ENCODE results near the gene GOLGA8B. TPM values are rescaled to one million over a fixed set of nuclear protein-coding genes. Genes with fewer than 3 reads are reported as not detected.

Gene GOLGA8B
- total RNA-seq, 4 donors from 2014 or later = 77.6 to 142 (median 107) TPM

DNA sequence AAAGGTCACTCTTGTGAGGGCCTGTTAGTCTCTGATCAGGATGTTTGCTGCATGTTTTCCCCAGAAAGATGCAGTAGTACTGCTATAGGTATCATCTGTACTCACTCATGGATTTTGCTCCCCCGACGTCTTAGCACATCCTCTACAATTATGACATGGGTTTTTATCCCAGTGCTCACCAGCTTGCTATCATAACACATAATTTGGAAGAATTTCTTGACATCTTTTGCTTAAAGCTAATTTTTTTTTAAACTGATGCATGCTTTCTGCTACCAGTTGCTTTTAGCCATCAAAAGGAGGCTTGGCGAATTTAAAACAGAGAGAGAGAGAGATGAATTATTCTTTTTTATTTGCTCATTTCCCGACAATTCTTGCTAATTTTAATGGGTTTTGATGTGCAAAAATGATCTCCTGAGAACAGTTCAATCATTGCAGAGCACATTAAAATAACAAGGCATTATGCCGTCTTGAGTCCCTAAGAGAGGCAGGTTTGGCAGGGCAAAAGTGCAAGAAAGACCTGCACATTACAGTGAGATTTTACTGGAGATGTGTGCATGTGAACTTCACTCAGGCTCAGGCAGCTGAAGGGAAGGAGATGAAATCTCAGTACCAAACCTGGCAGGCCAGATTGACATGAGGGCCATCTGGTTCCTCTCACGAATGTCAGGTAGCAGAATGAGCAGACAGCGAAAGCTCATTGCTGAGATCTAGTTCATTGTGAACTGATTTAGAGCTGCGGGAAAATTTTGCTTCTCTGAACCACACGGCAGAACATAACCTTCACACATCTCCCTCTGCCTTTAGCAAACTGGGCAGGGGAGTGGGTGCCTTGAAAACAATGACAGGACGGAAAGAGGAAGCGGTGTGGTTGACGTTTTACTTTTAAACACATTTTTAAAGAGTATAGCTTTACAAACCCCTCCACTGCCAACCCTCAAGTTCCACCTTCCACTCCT lies 25.9 kb upstream of the GOLGA8B start:
- Histone ChIP-seq H3K9me3 (no peaks in the 10 kb centered on the region), H3K4me1 (no peaks in the 10 kb centered on the region), H3K4me3 (no peak overlapping the region), H3K36me3 (no peaks in the 10 kb centered on the region), H3K27me3 (peaks cover 6% of the 10 kb centered on the region), H3K27ac (no peak overlapping the region)
- no peak for DNase-seq
- WGBS, 2 donors (ENCODE audit: low coverage in 1 of 2) = 57 to 63% methylated on average over 9 to 12 of the region's 12 CpGs
- intact Hi-C loops (cut with DNase I; ENCODE audit: low total_unique reads) (loop anchor here (10.0 kb wide), 1 partner anchor 315 kb away; no protein-coding TSS in a partner anchor), in situ Hi-C loops (cut with MboI; ENCODE audit: low pct_ligation_motif_present in 1 of 4, low pct_unique_long_range_greater_than_20kb in 1 of 4, low sequenced_read_pairs in 3 of 4) (no loop called here)
- TF ChIP-seq CTCF (IDR thresholded peaks at IDR 0.05) (no peak), POLR2A (IDR thresholded peaks at IDR 0.05) (no peak), POLR2AphosphoS5 (IDR thresholded peaks at IDR 0.05) (no peak), EP300 (IDR thresholded peaks at IDR 0.05; ENCODE audit: low read depth) (no peak)

DNA sequence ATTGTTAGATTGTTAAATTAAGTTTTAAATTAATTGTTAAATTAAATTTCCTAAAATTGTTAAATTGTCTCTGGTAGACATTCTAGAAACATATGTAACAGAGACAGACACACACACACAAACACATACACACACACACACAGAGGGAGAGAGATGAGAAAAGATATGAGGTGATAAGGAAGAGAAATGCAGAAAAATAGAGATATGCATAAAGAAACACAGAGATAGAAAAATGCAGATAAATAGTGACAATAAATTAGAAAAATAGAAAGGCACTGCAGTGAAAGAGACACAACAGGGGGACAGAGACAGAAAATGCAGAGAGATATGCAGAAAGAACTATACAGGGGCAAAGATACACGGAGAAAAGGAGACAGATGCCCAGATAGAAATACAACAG lies 25.1 kb upstream of the GOLGA8B start:
- intact Hi-C loops (cut with DNase I; ENCODE audit: low total_unique reads) = no loop called here
- in situ Hi-C loops (cut with MboI; ENCODE audit: low pct_ligation_motif_present in 1 of 4, low pct_unique_long_range_greater_than_20kb in 1 of 4, low sequenced_read_pairs in 3 of 4) = no loop called here
- Histone ChIP-seq H3K9me3 (no peaks in the 10 kb centered on the region), H3K4me3 (no peak overlapping the region), H3K36me3 (no peaks in the 10 kb centered on the region), H3K27me3 (peaks cover 6% of the 10 kb centered on the region), H3K27ac (no peak overlapping the region), H3K4me1 (no peaks in the 10 kb centered on the region)
- 70 to 80% methylated on average over 1 of the region's 1 CpG for WGBS, 2 donors (ENCODE audit: low coverage in 1 of 2)
- DNase-seq = no peak
- TF ChIP-seq CTCF (IDR thresholded peaks at IDR 0.05) = no peak
- TF ChIP-seq POLR2A (IDR thresholded peaks at IDR 0.05) = no peak
- no peak for TF ChIP-seq EP300 (IDR thresholded peaks at IDR 0.05; ENCODE audit: low read depth)
- TF ChIP-seq POLR2AphosphoS5 (IDR thresholded peaks at IDR 0.05) = no peak

DNA sequence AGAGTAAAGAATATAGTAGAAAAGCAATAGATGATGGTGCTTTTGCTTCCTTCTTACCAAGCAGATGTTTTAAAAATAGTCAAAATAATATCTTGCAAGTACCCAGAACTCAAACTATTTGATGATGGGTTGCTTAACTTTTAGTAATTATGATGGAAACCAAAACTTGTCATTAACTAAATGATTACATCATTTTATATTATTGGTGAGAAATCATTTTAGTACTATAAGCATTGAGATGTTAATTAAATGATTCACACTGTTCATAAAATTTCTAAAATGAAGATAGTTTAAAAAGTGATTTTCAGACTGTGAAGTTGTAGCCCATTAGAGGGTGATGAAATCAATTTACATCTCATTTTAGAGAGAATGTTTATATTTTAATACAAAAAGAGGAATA lies 24.4 kb upstream of the GOLGA8B start:
- Histone ChIP-seq H3K27ac (no peak overlapping the region), H3K27me3 (no peaks in the 10 kb centered on the region), H3K36me3 (no peaks in the 10 kb centered on the region), H3K4me3 (no peak overlapping the region), H3K9me3 (no peaks in the 10 kb centered on the region), H3K4me1 (no peaks in the 10 kb centered on the region)
- TF ChIP-seq POLR2AphosphoS5 (IDR thresholded peaks at IDR 0.05) (no peak), CTCF (IDR thresholded peaks at IDR 0.05) (no peak), POLR2A (IDR thresholded peaks at IDR 0.05) (no peak), EP300 (IDR thresholded peaks at IDR 0.05; ENCODE audit: low read depth) (no peak)
- no peak for DNase-seq
- in situ Hi-C loops (cut with MboI; ENCODE audit: low pct_ligation_motif_present in 1 of 4, low pct_unique_long_range_greater_than_20kb in 1 of 4, low sequenced_read_pairs in 3 of 4) = no loop called here
- intact Hi-C loops (cut with DNase I; ENCODE audit: low total_unique reads) = no loop called here

GRCh38 chr15:34606545-34606944 lies 23.1 kb upstream of the GOLGA8B start:
- Histone ChIP-seq H3K4me3 (no peak overlapping the region), H3K9me3 (no peaks in the 10 kb centered on the region), H3K36me3 (no peaks in the 10 kb centered on the region), H3K4me1 (no peaks in the 10 kb centered on the region), H3K27ac (no peak overlapping the region), H3K27me3 (peaks cover 3% of the 10 kb centered on the region)
- intact Hi-C loops (cut with DNase I; ENCODE audit: low total_unique reads) (no loop called here), in situ Hi-C loops (cut with MboI; ENCODE audit: low pct_ligation_motif_present in 1 of 4, low pct_unique_long_range_greater_than_20kb in 1 of 4, low sequenced_read_pairs in 3 of 4) (no loop called here)
- no peak for TF ChIP-seq POLR2A (IDR thresholded peaks at IDR 0.05)
- TF ChIP-seq EP300 (IDR thresholded peaks at IDR 0.05; ENCODE audit: low read depth) = no peak
- TF ChIP-seq CTCF (IDR thresholded peaks at IDR 0.05) = no peak
- TF ChIP-seq POLR2AphosphoS5 (IDR thresholded peaks at IDR 0.05) = no peak
- DNase-seq = no peak

Measured in transverse colon (tissue), 4 donors.